Measurements from ENCODE around the gene ITIH1.

The ITIH1 gene

DNA sequence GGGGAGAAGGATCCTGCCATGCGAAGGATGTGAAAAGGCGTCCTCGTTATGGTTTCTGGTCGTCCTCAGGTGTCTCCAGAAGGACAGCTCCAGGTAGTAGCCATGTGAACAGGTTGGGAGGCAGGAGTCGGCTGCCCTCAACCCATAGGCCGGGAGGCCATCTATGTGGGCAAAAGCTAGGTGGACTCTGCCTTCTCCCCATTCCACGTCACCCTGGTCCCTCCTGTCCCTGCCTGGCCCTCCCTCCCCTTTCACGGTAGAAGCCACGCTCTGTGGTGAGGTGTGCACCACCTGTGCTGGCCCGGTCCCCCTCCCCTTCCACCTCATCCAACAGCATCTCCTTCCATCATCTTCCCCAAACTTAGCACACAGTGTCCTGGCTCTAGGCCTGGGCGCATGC lies 33.5 kb downstream of the ITIH1 start:
- no peak for FAIRE-seq

DNA sequence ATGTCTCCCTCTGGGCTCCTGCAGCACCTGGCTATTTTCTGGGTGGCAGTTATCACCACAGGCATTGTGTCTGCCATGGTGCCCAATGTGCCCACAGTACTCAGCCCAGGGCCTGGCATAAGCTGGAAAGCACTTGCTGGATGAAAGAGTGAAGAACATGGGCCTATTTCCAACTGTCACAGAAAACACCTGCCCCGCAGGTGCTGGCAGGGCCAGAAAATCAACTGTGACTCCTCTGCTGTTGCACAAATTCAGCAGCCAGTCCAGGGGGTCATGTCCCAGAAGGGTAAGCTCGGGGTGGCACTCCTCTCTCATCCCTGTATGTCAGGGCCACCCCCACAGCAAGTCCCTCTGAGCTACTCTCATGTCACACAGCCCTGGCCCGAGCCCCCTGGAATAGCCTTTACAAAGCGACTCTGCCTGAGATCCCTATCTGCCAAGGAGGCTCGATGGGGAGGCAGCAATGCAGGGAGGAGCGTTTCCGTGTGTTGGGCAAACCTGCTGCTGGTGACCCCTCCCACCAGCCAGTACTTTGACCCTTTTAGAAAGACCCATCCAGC lies 34.1 kb downstream of the ITIH1 start:
- no peak for DNase-seq (ENCODE audit: low spot score)
- no peak for FAIRE-seq

More for the DNA sequence above, 33.5 kb downstream of the ITIH1 start:
- DNase-seq (ENCODE audit: low spot score): no peak

DNA sequence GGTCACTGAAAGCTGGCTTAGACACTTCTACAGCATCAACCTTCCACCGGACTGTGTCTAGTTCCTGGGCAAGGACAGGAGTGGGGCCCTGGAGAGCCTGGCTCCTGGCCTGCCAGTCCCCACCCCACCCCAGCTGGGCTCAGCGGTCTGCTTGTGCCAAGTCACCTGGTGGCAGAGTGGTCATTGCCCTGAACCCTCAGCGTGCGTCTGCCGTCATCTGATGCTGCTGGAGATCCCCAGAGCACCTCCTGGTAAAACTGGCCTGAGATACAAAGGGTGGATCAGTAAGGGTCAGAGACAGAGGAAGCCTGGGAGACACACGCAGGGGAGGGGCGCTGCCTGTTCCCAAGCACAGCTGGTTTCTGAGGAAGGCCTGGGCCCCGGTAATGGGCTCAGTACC lies 36.4 kb downstream of the ITIH1 start:
- FAIRE-seq: no peak
- no peak for DNase-seq (ENCODE audit: low spot score)

DNA sequence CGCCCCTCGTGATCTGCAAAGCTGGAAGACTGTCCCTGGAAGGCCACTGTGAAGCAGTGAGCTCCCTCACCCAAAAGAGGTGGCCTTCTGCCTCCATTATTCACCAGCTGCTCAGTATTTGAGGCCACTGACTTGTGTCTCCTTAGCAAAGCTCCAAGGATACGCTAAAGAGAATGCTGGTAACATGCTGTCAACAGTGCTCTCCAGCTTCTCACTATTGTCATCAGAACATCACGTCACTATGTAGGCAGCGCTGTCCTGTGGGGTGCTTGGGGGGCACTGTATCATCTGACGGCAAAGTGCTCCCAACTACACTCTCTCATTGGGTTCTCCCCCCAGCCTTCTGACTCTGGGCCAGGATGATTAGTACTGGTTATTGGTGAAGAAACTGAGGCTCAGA lies 38.8 kb downstream of the ITIH1 start:
- no peak for DNase-seq (ENCODE audit: low spot score)
- FAIRE-seq: no peak

DNA sequence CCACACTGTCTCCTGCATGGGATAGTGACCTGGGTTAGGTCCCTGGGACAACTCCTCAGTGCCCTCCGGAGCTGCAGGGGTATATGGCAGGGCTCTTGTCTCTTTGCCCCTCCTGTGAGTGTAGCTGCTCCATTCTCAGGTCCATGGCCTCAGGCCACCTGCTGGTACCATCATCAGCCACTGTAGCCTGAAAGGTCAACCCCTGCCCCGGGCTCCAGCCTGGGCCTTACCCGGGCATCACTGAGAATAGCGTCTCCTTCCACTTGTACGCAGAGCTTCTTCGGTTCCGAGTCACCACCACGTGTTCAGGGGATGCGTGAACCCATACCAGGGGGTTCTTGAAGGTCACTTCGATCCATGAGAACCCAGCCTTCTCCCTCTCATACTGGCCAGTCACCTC lies 39.3 kb downstream of the ITIH1 start:
- FAIRE-seq (no peak), DNase-seq (ENCODE audit: low spot score) (no peak)

DNA sequence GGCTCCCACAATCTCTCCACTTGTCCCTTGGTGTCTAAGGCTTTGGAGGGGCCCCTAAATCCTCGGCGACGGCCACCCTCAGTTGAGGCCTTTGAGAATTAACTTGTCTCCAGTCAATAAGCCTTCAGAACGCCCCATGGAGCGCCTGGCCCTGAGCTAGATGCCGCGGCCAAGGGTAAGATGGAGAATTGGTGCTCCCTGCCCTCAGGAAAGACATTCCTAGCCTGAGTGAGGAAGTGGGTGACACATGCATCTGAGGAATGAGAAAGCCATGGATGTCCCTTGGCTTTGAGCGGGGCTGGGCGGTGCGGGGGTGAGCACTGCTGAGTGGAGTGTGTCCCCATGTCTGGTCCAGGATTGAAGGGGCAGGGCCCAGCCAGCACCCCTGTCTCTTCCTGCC lies 39.8 kb downstream of the ITIH1 start:
- DNase-seq (ENCODE audit: low spot score) (no peak), FAIRE-seq (no peak)

DNA sequence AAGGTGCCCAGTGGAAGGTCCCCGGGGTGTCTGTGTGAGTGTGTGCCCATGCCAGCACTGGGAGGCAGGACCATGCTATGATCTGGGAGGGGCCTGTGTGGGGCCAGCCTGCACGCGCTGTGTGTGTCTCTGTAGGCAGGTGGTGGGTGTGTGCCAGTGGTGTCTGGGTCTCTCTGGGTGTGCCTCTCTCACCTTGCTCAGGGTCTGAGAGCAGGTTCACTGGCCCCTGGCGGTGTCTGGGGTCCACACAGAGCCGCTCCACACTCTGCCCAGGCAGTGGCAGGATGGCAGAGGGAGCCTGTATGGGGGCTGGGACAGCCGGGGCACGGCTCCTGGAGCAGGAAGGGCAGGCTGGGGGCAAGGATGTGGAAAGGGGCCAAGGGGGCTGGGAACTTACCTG lies 40.5 kb downstream of the ITIH1 start:
- DNase-seq (ENCODE audit: low spot score): no peak
- FAIRE-seq: no peak

DNA sequence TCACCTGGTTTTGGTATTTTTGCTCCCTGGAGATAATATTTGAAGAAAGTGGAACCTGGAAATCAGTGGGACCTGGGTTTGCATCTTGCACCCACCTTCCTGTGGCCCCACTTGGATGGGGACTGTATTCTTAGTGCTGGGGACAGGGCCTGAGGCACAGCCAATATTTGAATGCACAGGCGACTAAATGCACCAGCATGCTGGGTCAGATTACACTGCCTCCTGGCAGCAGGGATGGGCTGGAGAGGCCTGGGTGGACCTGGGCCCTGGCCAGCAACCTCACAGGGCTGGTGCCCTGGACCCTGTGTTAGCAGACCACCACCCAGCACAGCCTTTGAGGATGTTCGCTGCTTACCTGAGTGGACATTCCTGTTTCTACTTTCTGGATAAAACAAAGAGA lies 42.5 kb downstream of the ITIH1 start:
- FAIRE-seq: no peak
- DNase-seq (ENCODE audit: low spot score): no peak

DNA sequence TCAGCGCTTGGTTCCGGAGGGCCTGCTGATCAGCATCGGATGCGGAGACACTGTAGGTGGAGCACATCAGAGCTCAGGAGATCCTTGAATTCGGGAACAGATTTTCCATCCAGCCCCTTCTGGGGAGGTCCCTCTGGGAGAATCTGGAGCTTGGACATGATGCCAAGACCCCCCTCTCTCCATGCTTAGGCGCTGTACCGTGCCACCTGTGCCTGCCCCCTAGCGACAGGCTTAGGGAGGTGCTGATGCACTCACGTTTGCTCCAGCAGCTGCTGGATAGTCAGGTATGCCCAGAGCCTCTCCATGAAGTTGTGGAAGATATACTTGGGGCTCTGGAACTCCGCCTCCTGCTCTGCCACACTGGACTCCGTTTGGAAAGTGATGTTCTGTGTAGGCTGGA lies 43.3 kb downstream of the ITIH1 start:
- no peak for FAIRE-seq

DNA sequence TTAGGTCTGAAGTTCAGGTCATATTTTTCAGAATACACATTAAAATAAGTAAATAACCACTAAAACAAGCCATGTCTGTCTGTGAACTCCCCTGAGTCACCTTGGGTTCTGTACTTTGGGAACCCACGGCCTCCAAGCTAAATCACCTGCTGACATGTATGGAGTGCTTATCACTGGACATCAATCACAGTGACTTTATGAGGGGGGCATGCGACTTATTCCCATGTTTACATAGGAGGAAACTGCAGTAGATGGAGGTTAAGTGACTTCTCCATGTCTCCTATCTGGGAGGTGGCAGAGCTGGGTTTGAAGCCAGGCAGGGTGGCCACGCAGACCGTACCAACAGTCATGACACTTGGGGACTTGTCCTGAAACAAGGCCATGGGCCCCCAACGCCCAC lies 45.0 kb downstream of the ITIH1 start:
- DNase-seq (ENCODE audit: low spot score): no peak
- no peak for FAIRE-seq

More for the DNA sequence above, 43.3 kb downstream of the ITIH1 start:
- DNase-seq (ENCODE audit: low spot score): no peak

DNA sequence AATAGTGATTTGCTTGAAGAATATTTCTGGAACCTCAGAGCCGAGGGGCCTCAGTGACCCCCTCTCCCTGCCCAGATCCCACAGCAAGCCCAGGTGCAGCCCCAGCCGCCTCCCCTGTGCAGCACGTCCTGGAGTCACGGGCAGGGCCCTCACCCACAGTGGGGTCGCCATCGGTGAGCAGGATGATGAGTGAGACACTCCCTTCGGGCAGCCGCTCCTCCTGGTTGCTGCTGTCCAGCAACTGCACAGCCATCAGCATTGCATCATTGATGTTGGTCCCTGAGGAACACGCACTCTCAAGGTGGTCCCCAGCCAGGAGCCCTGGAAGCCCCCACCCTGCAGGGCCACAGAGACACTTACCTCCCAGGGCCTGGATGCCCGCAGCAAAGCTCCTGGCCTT lies 46.6 kb downstream of the ITIH1 start:
- FAIRE-seq (no peak), DNase-seq (ENCODE audit: low spot score) (no peak)

DNA sequence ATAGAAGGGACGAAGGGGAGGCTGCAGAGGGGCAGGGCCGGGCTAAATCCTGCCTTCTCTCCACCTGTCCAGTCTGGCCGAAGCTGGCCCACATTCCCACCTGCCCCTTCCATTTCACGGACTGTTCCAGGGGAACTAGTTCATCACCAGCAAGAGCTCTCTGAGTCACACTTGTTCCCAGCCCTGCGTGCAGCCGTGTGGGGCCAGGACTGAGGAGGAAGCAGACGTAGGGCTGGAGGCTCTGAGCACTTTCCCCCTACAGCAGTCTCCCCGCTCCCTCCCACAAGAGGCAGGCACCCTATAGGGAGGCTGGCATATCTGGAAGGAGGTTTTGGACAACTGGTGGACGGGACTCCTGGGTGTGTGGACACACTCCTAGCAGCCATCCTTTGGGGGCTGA lies 50.0 kb downstream of the ITIH1 start:
- peak; percentile 31 for FAIRE-seq
- DNase-seq (ENCODE audit: low spot score): peak; percentile 57

DNA sequence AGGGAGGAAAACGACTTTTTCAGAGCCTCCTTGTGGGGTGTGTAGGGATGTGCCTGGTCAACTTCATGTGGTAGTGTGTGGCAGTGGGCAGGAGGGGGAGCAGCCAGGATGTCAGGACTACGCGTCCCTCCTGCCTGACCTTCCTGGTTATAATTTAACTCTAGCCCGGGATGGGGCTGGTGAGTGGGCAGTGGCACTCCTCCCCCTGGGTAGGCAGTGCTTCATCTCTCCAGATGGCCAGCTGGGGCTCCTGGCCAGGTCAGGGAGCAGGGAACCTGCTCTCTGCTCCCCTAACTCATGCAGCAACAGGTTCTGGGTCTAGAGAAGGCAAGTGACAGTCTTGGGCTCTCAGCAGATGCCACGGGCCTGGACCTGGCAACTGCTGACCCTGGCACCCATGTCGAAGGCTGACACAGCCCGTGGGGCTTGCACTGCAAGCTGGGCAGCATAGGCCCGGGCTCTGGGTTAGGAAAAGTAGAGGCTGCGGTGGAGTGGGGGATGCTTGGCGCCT lies 50.5 kb downstream of the ITIH1 start:
- FAIRE-seq: peak; percentile 83
- DNase-seq (ENCODE audit: low spot score): peak; percentile 84

DNA sequence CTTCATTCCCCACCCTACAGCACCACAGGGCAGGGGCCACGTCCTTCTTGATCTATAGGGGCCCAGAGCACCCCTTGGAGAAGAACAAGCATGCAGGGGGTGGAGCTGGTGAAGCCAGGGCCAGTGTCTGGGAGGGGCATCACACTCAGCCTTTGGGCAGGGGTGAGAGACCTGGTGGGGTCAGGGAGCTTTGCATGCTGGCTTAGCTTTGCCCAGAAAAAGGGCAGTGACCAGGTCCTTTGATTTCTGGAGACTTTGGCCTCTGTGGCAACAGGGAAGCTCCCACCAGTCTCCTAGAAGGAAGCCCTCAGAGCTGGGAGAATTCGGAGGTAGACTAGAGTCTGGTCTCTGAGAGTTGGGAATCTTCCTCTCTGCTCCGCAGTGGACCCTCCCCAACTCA lies 52.1 kb downstream of the ITIH1 start:
- FAIRE-seq: no peak
- DNase-seq (ENCODE audit: low spot score): no peak

DNA sequence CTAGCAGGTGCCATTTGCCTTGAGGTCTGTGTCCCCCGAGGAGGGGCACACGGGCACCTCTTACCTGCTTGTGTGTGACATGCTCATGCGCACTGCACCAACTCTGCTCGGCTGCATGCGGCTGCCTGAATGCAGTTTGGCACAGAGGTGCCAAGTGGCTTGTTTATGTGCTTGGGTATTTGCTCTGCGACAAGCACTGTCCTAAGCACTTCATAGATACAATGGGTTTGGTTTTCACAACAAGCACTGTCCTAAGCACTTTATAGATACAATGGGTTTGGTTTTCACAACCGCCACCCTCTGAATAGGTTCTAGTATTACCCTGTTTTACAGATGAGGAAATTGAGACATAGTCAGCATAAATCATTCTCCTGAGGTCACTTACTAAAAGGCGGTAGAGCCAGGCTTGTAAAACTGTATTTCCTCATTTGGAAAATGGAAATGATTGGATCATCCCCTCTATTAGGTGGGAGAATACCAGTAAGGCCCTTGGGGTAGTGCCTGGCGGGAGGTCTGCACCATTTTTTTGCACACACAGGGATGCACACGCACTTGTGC lies 52.6 kb downstream of the ITIH1 start:
- FAIRE-seq: no peak
- no peak for DNase-seq (ENCODE audit: low spot score)

DNA sequence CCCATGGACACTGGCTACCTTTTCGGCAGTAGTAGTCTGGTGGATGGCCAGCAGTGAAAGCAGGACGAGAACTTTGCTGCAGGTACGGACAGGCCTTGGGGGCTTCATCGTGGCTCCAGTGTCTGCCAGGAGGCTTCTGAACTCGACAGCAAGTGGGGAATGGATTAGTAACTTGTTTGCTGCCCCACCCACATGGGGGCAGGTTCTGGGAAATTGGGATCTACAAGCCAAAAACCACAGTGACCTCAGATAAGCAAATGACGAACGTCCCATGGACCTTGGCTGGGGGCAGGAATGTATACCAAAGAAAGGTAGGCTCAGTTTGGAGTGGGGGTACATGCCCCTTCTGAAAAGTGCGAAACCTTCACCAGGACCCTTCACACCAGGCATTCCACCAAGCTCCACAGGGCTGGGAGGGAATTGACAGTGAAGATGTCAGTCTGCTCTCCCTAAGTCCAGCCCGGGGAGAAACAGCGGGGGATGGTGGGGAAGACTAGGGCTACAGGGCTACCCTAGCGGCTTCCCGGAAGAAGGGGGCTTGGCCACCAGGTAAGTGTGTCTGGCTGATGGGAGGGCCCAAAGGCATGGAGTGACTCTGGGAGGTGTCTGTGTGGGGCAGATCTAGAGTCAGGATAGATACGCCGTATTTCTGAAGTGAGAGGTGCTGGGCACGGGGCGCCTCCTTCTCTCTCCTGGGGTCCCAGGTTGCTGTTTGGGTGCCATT lies 53.3 kb downstream of the ITIH1 start, which contains the start of gene ITIH4:
TSS of gene ITIH4 (minus strand) at position 138 of the 724 bp plus-strand sequence. CDS start at position 108, 30 bp downstream.
- no peak for DNase-seq (ENCODE audit: low spot score)
- FAIRE-seq: no peak

DNA sequence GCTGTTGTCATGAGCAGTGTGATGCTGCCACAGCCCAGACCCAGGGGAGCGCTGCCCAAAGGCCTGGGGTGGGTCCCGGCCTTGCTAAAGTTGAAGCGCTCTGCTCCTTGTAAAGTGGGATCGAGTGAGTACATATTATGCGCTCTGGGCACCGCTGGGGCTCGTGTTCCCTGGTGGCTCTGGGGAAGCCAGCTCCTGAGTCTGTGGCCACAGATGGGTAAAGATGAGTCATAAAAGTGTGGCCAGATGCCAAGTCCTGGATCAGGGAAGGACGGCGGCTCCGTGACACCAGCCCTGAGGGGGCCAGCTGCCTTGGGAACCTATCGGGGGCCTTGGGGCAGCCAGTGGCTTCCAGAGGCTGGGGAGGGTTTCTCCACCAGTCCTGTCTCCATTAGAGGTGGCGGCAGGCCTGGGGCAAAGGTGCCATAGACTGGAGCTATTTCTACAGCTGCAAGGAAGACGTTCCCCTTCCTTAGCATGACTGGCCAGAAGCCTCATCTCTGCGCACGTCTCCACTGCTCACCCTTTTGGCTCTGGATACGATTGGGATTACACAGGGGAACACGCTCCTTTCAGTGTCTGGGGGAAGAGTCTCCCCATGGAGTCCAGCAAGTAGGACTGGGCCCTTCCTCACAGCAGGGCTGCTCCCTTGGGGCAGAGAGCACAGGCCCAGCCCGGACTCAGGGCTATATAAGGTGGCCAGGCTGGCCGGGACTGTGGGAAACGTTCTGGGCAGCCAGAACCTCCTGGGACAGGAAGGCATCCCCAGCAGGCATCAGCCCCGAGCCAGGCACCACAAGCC lies 54.3 kb downstream of the ITIH1 start:
- DNase-seq (ENCODE audit: low spot score) (peak; percentile 82), FAIRE-seq (peak; percentile 81)

DNA sequence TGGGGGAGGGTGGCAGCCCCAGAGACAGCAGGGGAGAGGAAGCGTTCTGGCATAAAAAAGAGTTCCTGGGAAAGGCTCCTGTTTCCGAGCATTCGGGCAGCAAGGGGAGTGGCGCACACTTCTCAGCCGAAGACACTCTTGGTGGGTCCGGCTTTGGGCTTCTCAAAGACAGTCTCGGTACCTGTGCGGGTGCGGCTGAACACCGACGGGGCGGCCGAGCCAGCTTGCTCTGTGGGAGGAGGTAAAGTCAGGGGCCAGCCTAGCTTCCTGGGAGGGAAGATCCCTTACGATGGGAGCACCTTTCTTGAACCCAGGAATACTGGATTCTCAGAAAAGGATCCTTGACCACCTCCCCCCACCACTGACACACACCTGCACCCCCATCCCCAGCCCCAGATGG lies 55.8 kb downstream of the ITIH1 start:
- FAIRE-seq (no peak), DNase-seq (ENCODE audit: low spot score) (no peak)

DNA sequence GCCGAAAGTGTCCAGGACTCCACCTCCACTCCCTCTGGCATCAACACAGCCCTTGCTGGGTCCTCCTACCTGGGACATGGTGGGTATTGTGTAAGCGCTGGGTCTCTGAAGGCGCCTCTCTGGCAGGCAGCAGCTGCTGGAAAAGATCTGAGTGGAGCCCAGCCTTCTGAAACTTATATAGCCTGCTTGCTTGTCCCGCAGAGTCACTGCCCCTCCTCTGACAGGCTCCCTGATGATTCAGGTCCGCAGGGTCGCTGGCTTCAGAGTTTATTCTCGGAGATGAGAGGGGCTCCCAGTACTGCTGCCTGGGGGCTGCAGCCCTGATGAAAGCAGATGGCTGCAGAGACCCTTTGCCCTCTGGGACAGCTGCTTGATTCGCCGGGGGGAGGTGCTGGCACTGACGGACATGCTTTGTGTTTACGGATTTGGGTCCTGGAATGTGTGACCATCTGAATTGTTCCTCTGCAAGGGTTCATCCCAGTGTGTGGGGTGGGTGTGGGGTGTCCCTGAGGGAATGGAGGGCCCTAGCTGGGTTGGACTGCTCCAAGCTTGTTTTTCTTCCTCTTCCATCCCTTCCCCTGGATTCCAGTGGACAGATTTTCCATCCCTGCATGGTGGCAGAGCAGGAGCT lies 57.6 kb downstream of the ITIH1 start, which contains the start of gene MUSTN1:
TSS of gene MUSTN1 (minus strand) at position 149 of the 631 bp plus-strand sequence. CDS start at position 78, 71 bp downstream.
- no peak for FAIRE-seq
- DNase-seq (ENCODE audit: low spot score): no peak

DNA sequence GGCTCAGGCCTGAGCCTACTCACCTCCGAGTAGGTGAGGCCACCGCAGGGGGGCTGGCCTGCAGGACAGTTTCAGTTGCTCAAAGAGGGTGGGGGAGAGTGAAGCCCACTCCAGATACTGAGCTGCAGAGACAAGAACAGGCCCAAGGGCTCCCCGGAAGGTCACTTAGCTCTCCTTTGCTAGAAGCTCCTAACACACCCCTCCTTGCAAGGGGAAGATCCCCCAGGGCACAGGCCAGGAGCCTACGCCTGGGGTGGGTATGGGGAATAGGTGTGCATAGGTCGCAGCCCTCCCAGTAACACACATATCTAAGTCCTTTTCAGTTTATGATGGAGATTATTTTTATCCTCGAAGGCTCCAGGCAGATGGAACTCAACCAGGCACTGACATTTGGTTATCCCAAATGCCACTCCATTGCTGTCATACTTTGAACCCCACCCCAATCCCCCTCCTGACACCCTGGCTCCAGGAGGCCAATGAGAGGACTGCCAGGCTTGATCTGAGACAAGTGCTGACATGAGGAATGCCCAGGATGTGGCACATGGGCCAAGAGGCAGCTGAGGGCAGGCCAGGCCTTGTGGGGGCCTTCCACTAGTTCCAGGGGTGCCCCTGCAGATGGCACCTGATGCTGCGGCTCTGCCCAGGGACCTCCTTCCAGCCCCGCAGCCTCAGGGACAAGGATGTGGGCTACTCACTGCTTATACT lies 58.5 kb downstream of the ITIH1 start:
- DNase-seq (ENCODE audit: low spot score): no peak
- FAIRE-seq: no peak

DNA sequence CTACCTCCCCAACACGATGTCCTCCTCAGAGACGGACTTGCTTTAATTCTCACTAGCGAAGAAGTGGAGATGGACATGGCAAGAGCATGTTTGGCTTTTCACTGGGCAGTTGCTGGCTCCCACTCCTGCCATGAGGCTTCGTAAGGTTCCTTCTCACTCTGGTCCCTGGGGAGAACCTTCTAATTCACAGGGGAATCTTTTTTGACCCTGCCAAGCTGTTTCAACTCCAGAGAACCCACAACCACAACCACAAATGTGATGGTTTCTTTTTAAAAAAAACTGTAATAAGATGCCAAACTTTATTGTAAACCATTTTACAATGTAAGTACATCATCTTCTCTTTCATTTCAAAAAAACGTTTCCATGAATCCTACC lies 59.1 kb downstream of the ITIH1 start:
- DNase-seq (ENCODE audit: low spot score) (no peak), FAIRE-seq (no peak)
